ENCODE results near the gene MSH5.
A peak's percentile ranks its signal among the peaks of the same experiment; 100 is the strongest.

MSH5 gene

DNA sequence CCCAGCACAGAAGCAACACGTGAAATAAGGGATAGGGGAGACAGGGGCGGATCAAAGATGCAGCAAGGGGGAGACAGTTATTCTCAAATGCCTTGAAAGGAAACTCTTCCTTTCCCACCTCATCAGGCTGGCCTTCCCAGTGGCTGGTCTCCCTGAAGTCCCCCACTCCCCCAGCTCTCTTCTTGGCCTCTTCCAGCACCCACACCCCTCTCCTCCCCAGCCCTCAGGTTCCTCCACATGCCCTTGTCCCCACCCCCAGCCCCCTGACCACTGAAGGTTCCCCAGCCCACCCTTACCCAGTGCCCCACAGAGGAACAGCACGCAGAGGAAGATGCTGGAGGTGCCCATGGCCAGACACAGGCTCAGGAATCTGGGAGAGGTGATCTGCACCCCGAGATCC is 26.3 kb upstream of the MSH5 start:
- DNase-seq (ENCODE audit: low read depth) = no peak

DNA sequence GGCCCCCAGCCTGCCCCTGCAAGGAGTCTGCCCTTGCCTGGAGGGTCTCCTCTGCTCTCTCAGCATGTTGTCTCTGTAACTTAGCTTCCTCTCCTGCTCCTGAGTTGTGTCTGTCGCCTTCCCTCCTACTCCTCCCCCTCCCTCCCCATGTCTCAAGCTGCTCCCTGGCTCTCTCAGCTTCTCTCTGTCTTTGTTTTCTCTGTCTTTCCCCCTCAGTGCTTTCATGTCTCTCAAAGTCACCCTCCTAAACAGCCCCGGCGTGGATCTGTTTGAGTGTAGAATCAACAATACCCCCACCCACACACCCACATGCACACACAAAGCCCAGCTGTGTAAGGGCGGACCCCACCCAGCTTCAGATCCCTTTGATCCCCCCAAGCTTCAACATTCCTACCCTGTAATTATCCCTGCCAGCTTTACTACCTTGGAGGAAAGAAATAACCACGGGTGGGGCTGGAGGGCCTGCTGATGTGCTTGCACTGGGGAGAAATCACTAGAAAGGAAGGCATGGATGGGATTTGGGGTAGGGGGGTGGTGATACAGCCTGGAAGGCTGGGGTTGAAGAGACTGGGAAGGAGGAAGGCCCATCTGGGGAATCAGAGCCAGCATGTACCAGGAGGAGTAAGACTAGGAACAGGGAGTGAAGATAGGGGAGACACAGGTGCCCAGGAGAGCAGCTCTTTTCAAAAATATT is 25.7 kb upstream of the MSH5 start:
- DNase-seq (ENCODE audit: low read depth) = no peak

DNA sequence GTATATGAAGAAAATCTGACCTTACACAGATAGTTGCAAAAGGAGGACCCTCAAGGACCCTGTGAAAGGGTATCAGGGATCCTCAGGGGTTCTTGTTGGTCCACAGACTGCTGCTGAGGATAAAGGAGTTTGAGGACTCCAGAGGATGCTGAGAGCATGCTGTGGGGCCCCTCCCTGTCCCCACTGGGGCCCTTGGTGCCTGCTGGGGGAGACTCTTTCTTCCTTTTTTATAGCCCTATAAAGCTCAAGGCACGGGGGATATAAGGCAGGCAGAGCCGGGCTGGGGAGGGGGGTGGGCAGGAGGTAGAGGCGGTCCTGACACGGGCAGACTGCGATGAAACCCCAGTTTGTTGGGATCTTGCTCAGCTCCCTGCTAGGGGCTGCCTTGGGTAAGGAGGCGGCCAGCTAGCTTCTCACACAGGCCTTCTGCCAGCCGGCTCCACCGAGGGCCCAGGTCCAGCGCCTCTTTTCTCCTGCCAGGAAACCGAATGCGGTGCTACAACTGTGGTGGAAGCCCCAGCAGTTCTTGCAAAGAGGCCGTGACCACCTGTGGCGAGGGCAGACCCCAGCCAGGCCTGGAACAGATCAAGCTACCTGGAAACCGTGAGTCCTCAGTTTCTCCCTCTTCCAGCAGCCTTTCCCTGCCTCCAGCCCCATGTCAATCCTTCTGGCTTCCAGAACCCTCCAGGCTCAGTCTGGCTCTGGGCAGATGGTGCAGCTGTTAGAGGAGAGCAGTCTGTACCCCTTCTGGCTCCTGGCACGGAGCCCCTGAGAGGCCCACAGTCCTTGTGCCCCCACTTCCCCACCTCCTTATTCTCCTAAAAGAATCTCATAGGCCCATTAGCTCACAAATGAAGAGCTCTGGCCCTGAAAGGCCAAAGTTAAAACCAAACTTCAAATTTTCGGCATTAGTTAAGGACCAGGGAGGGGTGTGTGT is 24.5 kb upstream of the MSH5 start, which contains the start of gene LY6G6D:
Gene LY6G6D (plus strand): TSS at position 327 of the 937 bp plus-strand sequence. CDS start 8 bp downstream, at position 335.
- DNase-seq (ENCODE audit: low read depth) = no peak

DNA sequence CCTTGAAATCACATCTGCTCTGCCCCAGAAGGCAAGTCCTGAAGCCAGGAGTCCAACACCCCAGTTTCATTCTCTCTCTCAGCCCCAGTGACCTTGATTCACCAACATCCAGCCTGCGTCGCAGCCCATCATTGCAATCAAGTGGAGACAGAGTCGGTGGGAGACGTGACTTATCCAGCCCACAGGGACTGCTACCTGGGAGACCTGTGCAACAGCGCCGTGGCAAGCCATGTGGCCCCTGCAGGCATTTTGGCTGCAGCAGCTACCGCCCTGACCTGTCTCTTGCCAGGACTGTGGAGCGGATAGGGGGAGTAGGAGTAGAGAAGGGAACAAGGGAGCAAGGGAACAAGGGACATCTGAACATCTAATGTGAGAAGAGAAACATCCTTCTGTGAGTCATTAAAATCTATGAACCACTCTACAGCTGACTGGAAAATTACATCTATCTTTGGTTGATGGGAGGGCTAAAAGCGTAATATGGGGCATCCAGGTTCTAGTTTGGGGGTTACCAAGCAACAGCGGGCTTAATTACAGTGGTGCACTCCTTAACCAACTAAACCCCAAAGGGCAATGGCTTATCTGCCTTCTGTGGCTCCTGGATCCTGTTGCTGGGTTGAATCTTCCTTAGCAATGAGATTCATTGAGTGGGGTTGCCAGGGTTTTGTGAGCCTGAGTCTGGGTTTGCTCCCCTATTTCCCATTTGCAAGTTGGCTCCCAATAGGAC is 22.1 kb upstream of the MSH5 start:
- no peak for DNase-seq (ENCODE audit: low read depth)

DNA sequence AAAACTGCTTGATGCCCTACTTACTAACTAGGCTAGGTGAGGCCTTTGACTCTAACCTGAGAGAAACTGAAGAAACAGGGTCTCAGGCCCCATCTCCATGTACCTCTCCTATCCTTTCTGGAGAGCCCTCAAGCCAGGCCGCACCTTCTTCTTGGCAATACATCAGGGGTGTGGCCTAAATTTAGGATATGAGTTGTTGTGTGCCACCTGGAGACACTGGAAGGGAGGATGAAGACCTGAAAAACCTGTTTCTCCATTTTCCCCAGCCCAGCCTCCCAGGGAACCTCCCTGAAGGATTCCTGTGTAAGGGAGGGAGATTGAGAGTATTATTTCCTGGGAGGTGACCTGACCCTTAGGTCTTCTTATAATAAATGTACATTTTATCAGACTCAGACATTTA is 21.5 kb upstream of the MSH5 start:
- DNase-seq (ENCODE audit: low read depth) = no peak

DNA sequence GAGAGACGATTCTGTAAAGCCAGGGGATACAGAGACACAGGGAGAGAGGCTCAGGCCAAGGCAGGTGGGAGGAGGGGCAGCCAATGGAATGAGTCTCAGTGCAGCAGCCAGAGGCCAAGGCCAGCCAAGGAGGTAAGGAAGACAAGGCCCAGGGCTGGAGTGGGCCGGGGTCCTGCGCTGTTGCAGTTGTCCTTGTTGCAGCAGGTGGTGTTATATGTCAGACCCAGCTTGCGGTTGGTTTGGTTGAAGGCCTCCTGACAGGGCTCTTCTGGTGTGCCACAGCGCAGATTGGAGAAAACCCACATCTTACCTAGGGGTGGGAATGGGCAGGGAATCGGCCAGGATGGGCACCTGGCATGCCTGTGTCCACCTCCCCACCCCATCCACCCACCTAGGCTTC is 20.8 kb upstream of the MSH5 start:
- DNase-seq (ENCODE audit: low read depth) = no peak

DNA sequence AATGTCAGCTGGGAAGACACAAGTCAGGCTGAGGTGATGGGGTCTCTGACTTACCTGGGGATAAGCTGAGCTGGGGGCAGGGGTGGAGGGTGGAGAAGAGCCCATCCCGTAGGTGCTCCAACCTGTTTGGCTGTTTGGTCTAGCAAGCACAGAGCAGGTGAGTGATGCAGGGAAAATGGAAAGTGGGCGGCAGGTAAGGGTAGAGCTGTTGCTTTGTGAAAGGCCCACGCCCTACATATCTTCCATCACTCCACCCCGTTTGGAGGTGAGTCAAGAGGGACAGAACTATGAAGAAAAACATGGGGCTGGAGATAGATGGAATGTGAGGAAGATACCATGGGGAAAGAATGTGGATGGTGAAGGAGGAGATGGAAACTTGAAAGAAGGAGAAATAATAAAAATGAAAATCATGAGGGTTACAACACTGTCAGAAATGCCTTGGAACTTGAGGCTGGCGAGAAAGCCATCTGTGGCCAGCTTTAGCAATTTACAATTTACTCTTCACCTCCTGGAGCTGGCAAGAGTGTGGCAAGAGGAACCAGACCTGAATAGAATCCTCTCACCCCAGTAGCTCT is 19.5 kb upstream of the MSH5 start:
- DNase-seq (ENCODE audit: low read depth) = no peak

- DNase-seq (ENCODE audit: low read depth) = no peak
These were observed 18.3 kb upstream of the MSH5 start, which contains the start of gene LY6G6C for GRCh38 chr6:31721351-31722020. LY6G6C (minus strand) TSS chr6:31721746; CDS start chr6:31721679, 67 bp downstream.

- no peak for DNase-seq (ENCODE audit: low read depth)
These were observed 17.6 kb upstream of the MSH5 start for GRCh38 chr6:31722173-31722572.

GRCh38 chr6:31723245-31723979 is 16.4 kb upstream of the MSH5 start, which contains the start of gene MPIG6B:
MPIG6B (plus strand) TSS chr6:31723373; CDS start chr6:31723384, 11 bp downstream.
- DNase-seq (ENCODE audit: low read depth) = no peak

DNA sequence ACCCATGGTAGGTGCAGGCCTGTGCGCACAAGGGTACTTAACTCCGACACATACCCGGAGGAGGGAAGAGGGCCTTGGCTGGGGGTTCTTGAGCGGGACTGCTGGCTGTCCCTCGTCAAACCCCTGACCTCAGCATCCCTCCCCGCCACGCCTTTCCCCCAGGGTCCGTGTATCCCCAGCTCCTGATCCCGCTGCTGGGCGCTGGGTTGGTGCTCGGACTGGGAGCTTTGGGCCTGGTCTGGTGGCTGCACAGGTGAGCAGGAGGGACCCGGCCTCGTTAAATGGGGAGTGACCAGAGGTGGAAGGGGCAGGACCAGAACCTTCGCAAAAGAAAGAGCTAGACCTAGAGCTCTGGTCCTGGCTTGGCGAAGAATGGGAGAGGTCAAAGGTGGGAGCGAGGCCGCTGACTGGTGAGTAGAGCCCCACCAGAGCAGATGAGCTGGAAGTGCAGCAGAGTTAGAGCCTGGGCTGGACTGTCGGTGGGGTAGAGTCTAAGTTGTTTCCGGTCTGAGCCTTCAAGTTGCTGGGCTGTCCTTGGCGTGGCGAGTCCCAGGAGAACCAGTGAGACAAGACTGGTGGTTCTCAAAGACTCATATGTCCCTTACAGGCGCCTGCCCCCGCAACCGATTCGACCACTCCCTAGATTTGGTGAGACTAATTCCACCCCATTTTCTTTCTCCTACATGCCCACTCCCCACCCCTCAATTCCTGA is 15.7 kb upstream of the MSH5 start:
- no peak for DNase-seq (ENCODE audit: low read depth)

- DNase-seq (ENCODE audit: low read depth) = no peak
These were observed 14.1 kb upstream of the MSH5 start for GRCh38 chr6:31725502-31726350.

DNA sequence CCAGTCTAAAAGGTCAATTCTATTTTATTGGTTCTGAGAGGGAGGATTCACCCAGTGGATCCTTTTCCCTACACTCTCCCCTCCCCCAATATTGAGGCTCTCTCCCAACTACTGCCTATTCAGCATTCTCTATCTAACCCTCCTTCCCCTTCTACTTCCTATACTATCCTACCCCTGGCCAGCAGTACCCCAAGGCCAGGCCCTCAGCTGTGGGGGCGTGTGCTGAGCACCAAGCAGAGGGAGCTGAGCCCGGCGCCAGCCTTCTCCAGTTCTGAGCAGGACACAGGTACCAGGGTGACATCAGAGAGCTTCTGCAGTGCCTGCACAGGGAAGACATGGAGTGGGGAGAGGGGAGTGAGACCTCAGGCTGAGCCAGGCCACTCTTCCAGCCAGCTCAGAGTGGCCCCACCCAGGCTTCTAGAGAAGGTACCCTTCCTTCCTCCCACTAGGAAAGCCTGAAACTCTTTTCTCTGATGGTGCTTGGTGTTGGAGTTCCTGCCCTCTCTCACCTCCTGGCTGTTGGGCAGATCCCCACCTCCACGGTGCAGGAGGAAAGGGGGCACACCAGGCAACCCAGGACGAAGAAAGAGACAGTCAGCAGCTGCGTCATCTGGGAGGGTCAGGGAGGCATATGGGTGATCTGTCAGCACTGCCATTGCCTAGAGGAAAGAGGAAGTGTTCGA is 12.6 kb upstream of the MSH5 start:
- DNase-seq (ENCODE audit: low read depth) = no peak

GRCh38 chr6:31727717-31728671 is 11.8 kb upstream of the MSH5 start:
- no peak for DNase-seq (ENCODE audit: low read depth)

GRCh38 chr6:31728767-31729514 is 10.9 kb upstream of the MSH5 start, which contains the start of gene DDAH2:
DDAH2 (minus strand) TSS chr6:31729299; CDS start chr6:31729161, 138 bp downstream.
- no peak for DNase-seq (ENCODE audit: low read depth)

DNA sequence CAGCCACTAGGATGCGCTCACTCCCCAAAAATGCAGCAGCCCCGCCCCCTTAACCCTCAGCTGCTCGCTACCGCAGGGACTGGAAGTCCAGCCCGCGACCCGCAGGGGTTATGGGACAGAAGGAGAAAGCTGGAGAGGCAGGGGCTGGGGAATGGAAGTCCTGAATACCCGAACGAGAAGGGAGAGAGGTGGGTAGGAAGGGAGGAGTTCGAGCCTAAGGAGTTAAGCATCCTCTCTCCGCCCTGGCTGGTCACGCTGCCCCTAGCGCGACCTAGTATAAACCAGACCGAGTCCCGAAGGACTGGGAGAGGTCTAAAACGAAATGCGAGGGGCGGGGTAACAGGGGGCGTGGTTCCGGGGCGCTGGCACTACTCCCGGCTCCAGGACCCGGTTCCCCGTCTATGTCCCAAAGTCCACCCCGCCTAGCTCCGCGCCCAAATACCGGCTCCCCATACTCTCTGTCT is 10.3 kb upstream of the MSH5 start:
- peak; percentile 92 for DNase-seq (ENCODE audit: low read depth)

All from stromal cell of bone marrow (primary cell).